GM19452 (cell line): ENCODE data around the gene LINC00305.

Experiments
- ATAC-seq: cut with Tn5 transposase; IDR thresholded peaks from one replicate; pipeline ENCODE4 v1.9.1; 2021; ENCODE audit not compliant: unreplicated experiment

Gene LINC00305

GRCh38 chr18:64116571-64117175 lies 32.2 kb downstream of the LINC00305 start:
- ATAC-seq = no peak

GRCh38 chr18:64115881-64116280 lies 33.0 kb downstream of the LINC00305 start:
- no peak for ATAC-seq

GRCh38 chr18:64111950-64112349 lies 36.9 kb downstream of the LINC00305 start:
- ATAC-seq = no peak

GRCh38 chr18:64110692-64111480 lies 38.0 kb downstream of the LINC00305 start:
- no peak for ATAC-seq

GRCh38 chr18:64103986-64104385 lies 44.9 kb downstream of the LINC00305 start:
- no peak for ATAC-seq

GRCh38 chr18:64100116-64100922 lies 48.6 kb downstream of the LINC00305 start:
- ATAC-seq = peak; percentile 67

- ATAC-seq = no peak
Observed at GRCh38 chr18:64099244-64099643, 49.6 kb downstream of the LINC00305 start.

- ATAC-seq = no peak
Observed at GRCh38 chr18:64097497-64097896, 51.4 kb downstream of the LINC00305 start.

GRCh38 chr18:64095056-64095455 lies 53.8 kb downstream of the LINC00305 start:
- no peak for ATAC-seq

- ATAC-seq = no peak
Observed at GRCh38 chr18:64094210-64094609, 54.7 kb downstream of the LINC00305 start.

- peak; percentile 68 for ATAC-seq
Observed at GRCh38 chr18:64091526-64091925, 57.4 kb downstream of the LINC00305 start.

GRCh38 chr18:64090876-64091275 lies 58.0 kb downstream of the LINC00305 start:
- ATAC-seq = peak; percentile 52

GRCh38 chr18:64083916-64084315 lies 65.0 kb downstream of the LINC00305 start:
- no peak for ATAC-seq

GRCh38 chr18:64082513-64082912 lies 66.4 kb downstream of the LINC00305 start:
- no peak for ATAC-seq

GRCh38 chr18:64082054-64082453 lies 66.8 kb downstream of the LINC00305 start:
- ATAC-seq = no peak

GRCh38 chr18:64073971-64074370 lies 74.9 kb downstream of the LINC00305 start:
- ATAC-seq = no peak

GRCh38 chr18:64055019-64055418 lies 93.9 kb downstream of the LINC00305 start:
- ATAC-seq = no peak

- ATAC-seq = no peak
Observed at GRCh38 chr18:64053246-64053645, 95.6 kb downstream of the LINC00305 start.

GRCh38 chr18:64052772-64053171 lies 96.1 kb downstream of the LINC00305 start:
- ATAC-seq = no peak

GRCh38 chr18:64044616-64045015 lies 104.3 kb downstream of the LINC00305 start:
- no peak for ATAC-seq

GRCh38 chr18:64042728-64043358 lies 106.0 kb downstream of the LINC00305 start:
- no peak for ATAC-seq
